G401 (cell line): ENCODE data around the gene ASPSCR1. TPM values are rescaled to one million over a fixed set of nuclear protein-coding genes. Genes with fewer than 3 reads are reported as not detected.

Source experiments
- DNase-seq: peaks from one replicate; pipeline ENCODE4 v3.0.0-alpha.2; 2015; ENCODE audit warnings: low spot score
- in situ Hi-C: cut with HindIII; loops from 2 replicates; pipeline ENCODE4 v1.10.0; 2016; ENCODE audit warnings: low sequenced_read_pairs, mixed read lengths
- total RNA-seq: library from RNA; depleted of rRNA; stranded (reverse); fragments of >200 nt; shearing (Covaris generic); gene quantifications from 2 replicates; pipeline ENCODE4 v1.2.3, GENCODE V29; 2014

The ASPSCR1 gene
- total RNA-seq, 1 experiment from 2014 or later = 42.0 TPM

DNA sequence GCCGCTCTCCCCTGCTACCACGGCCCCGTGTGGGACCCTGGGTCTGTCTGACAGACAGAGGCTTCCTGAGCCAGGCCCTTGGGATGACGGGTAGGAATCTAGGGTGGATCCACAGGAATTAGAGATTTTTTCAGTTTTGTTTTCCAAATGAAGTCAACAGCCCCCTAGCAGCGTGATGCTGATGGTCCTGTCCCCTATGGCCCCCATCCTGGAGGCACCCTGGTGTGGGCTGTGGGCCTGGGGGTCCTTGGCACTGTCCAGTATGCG, 29.7 kb downstream of the ASPSCR1 start:
- in situ Hi-C loops = no loop called here

DNA sequence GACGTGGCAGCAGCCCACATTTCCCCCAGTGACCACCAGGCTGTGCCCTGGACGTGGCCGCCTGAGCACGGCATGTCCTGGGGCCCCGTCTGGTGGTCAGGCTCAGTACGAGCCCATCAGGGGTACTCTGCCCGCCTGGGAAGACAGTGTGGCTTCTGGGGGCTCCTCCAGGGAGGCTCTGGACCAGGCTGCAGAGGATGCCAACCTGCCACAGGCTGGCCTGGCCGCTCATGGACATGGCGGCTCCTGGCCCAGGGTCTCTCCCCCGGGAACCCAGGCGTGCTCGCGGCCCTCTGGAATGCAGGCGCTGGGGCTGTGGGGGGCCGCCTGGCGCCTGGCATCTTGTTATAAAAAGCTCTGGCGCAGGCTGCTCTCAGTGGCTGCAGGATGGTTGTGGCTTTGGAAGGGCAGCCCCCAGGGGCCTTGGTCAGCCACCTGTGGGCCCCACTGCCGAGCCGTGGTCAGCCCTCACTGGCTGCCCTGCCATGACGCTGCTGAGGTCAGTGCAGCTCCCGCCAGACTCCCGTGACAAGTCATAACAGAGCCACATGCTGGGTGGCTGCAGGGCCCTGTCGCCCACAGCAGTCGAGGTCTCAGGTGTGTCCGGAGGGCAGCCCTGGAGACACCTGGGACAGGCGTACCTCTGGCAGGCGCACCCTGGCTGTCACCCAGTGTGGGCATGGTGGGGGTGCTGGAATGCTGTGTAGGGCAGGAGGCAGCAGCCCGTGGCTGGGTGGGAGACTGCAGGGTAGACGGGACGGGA, 30.2 kb downstream of the ASPSCR1 start:
- peak; percentile 29 for DNase-seq
- in situ Hi-C loops = no loop called here

More for the DNA sequence above, 29.7 kb downstream of the ASPSCR1 start:
- no peak for DNase-seq

DNA sequence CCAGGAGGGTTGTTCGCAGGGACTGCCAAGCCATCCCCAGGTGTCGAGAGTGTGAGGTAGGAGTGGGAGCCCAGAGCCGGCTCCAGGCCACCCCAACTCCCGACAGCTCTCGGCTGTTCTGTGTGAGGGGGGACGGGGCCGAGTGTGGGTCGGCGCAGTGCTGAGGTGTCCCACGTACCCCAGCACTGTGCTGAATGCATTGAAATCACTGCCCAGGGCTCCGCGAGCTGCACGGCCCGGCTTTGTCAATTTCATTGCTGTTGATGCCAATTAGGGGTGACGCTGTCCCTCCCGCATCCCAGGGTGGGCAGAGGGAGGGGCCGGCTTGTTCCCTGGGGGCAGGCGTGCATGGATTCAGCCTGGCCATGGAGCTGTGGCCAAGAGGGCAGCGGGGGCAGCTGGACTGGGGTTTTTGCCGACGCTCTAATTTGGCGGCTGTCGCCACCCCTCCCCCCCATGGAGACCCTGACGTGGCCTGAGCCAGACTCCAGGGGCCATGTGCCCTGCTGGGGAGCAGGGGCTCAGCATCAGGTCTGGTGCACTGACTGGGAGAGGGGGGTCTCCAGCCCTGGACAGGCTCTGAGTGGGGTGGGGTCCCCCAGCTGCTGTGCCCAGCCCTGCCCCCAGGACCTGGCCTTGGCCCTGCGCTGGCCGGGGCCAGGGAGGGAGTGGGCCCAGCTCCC, 31.0 kb downstream of the ASPSCR1 start:
- no peak for DNase-seq
- in situ Hi-C loops = no loop called here

DNA sequence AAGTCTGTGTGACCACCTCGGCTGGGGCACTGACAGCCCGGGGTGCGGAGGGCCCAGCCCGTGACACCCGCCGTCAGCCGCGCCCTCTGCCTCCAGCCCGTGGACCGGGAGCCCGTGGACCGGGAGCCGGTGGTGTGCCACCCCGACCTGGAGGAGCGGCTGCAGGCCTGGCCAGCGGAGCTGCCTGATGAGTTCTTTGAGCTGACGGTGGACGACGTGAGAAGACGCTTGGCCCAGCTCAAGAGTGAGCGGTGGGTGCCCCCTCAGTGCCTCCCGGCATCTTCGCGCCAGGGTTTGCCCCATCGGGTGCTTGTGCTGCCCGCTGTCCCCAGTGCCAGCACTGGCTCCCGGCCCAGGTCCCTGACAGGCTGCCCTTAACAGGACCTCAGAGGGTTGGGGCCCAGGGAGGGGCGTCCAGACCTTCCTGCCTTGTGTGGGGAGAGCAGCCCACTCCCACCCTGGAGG, 31.5 kb downstream of the ASPSCR1 start:
- in situ Hi-C loops = no loop called here
- no peak for DNase-seq

DNA sequence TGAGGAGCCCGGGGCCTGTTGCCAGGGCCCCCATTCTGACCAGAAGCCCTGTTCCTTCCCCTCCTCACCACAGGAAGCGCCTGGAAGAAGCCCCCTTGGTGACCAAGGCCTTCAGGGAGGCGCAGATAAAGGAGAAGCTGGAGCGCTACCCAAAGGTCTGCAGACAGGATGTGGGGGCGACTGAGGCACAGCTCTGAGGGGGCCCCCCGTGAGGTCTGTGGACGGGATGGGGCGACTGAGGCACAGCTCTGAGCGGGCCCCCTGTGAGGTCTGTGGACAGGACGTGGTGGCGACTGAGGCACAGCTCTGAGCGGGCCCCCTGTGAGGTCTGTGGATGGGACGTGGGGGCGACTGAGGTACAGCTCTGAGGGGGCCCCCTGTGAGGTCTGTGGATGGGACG, 32.0 kb downstream of the ASPSCR1 start:
- no peak for DNase-seq
- in situ Hi-C loops = no loop called here

DNA sequence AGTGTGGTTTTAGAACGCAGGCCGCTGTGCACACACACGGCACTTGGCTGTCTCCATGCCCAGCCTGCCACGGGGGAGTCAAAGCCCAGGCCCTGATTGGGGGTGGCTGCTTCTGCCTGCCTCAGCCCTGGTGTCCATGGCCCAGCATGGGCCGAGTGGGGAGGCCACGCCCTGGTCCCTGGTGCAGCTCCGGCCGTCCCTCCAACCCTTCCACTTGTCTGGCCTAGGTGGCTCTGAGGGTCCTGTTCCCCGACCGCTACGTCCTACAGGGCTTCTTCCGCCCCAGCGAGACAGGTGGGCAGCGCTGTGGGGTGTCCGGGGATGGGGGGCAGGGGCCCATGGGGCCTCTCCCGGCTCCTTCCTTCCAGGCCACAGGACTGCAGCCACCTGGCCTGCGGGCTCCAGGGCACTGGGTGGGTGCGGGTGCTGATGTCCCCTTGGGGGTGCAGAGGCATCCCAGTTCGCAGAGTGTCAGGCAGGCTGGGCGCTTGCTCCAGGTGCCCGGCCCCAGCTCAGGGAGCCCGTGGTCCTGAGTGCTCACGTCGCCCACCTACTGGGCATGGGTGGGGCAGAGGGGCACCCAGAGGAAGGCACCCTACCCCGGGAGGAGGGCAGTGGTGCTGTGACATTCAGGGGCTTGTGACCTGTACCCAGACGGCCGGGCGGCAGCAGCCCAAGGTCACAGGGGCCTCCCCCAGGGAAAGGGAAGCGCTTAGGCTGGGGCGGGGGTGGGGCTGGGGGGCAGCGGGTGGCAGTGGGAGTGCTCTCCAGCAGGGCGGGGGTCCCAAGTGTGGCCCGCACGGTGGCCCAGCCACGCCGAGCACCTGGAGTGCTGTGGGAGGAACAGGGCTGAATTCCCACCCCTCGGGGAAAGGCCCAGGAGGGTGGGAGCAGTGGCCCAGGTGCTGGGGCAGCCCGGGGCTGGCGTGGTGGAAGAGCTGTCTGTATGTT, 33.4 kb downstream of the ASPSCR1 start:
- DNase-seq = no peak
- in situ Hi-C loops = no loop called here

DNA sequence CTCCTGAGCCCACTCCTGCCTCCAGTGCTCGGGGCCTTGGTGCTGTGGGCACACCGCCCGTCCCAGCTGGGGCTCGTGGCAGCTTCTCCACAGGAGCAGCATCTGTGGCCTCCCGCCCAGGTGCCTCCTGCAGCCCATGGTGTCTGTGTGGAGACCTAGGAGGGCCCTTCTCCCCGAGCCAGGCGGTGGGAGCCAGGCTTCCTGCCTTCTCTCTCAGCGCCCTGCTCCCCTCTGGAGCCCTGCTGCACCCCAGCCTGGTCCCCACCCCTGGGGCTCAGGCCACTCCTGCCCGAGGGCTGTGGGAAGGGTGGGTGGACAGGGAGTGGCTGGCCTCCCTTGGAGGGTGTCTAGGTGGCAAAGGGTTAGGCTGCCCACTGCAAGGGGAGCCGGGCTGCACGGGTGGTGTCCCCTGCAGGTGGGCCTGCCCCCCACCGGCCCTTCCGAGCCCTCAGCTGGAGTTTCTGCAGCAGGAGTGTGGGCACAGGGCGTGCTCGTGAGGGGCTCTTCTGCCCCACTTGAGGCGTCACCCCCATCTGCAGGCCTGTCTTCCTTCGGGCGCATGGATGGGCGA, 34.3 kb downstream of the ASPSCR1 start:
- in situ Hi-C loops = no loop called here

DNA sequence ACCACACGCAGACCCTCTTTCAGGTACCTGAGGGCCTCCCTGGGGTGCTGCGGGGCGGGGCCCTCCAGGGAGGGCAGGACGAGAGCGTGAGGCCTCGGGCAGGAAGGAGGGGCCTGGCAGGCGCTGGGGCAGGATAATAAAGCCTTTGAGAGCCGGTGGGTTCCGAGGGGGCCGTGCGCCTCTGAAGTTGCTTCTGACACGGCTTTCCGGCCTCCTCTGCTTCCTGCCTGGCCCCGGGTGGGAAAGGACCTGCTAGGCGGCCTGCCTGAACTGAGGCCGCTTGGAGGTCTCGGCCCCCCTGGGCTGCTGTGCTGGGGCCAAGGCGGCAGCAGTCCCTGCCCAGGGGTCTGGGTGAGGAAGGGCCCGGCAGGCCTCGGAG, 34.8 kb downstream of the ASPSCR1 start:
- no peak for DNase-seq
- in situ Hi-C loops = no loop called here

More for the DNA sequence above, 34.3 kb downstream of the ASPSCR1 start:
- no peak for DNase-seq

DNA sequence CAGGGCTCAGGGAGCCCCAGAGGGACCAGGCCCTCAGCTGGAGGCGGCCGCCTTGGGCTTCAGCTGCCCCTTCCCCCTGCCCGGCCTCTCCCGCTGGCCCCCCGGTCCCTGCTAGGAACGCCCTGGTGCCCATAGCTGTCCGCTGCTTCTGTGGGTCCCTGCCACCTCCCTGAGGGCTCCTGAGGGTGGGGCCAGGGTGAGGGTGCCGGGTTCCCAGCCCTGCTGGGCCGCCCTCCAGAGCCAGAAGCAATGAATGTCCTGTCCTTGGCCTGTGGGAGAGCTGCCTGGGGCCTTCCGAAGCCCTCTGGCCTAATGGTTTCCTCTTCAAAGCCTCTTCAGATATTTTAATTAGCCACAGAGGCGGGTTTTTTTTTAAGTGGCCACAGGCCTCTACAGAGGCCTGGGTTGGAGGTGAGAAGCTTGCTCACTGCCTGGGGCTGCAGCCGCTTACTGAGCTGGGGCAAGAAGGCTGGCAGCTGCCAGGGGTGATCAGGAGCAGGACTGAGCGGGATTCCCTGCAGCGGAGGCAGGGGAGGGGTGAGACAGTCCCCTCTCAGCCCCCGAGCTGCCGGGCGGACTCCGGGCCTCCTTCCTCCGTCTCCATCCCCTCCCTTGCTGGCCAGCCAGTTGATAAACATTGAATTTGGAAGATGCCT, 35.3 kb downstream of the ASPSCR1 start:
- in situ Hi-C loops = no loop called here
- no peak for DNase-seq

DNA sequence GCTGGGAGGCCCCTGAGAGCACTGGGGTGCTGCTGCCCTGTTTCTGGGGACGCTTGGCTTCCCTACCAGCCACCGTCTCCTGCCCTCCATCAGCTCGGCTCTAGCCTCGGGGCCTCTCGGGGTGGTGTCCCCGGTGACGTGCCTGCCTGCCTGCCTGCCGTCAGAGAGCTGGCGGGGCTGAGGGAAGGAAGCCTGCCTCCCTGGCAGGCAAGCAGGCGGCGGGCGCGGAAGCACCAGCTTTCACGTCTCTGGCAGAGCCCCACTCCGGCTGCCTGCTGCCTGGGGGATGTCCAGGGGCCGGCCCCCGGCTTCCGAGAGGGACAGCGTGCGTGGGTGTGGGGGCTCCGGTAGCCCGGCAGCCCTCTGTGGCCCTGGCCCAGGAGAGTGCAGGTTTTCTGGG, 35.9 kb downstream of the ASPSCR1 start:
- in situ Hi-C loops = no loop called here
- peak; percentile 72 for DNase-seq

DNA sequence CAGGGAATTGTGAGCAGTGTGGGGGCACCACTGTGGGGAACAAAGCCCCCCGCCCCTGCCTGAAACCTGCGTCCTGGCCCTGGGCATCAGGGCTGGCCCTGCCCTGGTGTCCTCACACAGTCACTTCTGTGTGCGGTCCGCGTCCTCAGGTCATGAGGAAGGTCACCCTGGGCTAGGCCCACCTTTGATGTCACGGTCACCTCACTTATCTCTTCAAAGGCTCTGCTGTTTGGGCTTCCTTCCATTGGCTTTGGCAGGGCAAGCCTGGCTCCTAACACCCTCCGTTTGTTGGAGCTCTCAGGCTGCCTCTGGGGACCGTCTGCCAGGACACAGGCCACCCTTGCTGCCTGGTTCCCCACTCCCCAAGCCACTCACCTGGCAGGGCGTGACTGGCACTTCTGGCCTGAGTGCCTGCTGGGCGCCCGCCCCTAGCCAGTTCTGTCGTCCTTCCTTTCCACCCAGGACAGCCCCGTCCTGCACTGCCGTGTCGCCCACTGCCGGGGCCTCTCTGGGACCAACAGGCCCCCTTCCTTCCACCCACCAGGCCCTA, 36.4 kb downstream of the ASPSCR1 start:
- no peak for DNase-seq
- in situ Hi-C loops = no loop called here

DNA sequence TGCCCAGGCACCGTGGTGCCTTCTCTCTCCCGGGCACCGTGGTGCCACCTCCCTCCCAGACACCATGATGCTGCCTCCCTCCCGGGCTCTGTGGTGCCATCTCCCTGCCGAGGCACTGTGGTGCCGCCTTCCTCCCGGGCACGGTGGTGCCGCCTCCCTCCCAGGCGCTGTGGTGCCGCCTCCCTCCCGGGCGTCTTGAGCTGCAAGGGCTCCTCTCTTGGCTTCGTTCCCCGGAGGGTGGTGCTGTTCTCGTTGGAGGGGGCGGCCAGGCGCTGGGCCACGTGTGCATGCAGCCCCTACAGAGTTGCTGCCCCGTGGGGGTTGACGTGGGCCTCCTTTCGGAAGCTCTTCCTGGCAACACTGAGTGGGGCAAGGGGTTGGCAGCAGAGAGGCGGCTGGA, 37.0 kb downstream of the ASPSCR1 start:
- in situ Hi-C loops = no loop called here
- DNase-seq = no peak

DNA sequence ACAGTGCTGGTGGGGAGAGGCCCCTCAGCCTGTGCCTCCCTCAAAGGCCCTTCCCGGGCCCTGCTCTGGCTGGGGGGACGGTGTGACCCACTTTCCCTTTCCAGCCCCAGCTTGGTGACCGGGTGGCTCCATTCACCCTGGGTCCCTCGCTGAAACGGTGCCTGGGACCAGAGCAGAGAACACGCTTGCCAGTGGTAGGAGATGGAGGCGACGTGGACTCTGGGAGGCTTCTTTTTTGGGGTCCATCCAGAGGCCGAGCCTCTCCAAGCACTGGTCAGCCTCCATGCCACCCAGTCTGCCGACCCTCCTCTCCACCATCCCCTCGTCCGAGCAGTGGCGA, 37.5 kb downstream of the ASPSCR1 start:
- no peak for DNase-seq
- in situ Hi-C loops = no loop called here

DNA sequence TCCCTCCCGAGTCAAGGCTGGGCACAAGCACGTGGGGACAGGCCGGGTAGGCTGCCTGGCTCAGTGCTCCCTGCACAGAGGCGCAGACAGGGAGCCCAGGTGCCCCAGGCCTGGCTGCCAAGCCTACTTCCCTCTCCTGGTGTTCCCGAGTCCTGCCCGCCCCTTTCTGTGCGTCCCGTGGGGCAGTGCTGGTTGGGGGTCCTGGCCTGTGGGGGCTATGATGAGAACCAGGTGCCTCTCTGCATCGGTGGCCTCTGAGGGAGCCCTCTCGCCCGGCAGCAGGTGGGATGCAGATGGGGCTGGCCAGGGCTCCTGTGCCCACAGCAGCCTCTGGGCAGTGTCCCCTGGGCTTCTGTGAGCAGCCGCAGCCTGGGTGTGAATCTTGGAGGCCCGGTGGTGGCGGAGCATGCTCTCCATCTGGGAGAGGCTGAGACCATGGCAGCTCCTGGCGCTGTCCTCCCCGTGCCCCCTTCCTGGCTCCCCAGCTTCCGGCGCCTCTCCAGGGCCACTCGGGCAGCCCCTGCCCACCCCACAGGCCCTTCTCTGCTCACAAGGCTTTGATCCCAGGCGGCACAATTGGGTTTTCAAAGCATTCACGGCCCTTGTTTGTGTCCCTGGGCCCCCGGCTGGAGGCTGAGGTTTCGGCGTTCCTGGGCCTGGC, 38.0 kb downstream of the ASPSCR1 start:
- DNase-seq = no peak
- in situ Hi-C loops = no loop called here

DNA sequence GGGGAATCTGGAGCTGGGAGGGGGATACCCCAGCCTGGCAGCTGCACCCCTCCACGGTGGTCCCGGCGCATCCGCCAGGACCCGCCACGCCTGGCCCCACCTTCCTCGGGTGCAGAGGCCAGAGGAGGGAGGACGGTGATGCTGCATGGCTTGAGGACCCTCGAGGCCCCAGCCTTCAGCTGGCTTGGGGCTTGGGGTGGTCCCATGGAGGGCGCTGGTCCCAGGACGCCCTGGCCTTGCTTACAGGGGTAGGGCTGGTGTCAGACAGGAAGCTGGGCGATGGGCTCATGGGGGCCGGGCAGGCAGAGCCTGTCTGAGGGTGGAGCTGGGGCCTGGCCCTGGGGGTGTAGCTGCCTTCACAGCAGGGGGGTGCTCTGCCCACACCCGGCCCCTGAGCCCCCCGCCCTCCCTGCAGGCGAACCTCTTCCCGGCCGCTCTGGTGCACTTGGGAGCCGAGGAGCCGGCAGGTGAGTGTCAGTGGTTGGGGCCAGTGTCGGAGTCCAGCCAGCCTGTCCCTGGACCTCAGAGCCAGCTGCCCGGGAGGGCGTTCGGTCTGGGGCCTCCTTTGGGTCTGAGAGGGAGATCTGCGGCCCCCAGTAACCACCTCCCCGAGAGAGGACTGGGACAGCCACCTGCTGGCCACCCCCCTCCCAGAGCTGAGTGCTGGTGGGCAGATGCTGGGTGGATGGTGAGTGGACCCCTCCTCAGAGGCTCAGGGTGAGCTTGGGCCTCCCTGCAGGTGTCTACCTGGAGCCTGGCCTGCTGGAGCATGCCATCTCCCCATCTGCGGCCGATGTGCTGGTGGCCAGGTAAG, 38.8 kb downstream of the ASPSCR1 start:
- in situ Hi-C loops = no loop called here

DNA sequence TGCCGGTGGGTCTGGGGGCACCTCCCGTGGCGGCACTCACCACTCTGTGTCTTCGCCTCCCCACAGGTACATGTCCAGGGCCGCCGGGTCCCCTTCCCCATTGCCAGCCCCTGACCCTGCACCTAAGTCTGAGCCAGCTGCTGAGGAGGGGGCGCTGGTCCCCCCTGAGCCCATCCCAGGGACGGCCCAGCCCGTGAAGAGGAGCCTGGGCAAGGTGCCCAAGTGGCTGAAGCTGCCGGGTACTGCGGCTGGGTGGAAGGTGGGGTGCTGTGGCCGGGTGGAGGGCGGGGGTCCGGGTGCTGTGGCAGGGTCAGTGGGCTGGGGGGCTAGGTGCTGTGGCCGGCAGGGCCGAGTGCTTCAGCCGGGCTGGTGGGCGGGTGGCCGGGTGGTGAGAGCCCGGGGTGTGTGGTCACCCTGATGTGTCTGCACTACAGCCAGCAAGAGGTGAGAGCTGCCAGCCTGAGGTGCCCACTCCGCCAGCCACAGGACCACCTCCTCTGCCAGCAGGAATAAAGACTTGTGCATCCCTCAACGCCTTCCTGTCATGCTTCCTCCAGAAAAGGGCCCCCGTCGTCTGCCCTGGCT, 39.5 kb downstream of the ASPSCR1 start:
- no peak for DNase-seq
- in situ Hi-C loops = no loop called here

More for the DNA sequence above, 38.8 kb downstream of the ASPSCR1 start:
- no peak for DNase-seq

DNA sequence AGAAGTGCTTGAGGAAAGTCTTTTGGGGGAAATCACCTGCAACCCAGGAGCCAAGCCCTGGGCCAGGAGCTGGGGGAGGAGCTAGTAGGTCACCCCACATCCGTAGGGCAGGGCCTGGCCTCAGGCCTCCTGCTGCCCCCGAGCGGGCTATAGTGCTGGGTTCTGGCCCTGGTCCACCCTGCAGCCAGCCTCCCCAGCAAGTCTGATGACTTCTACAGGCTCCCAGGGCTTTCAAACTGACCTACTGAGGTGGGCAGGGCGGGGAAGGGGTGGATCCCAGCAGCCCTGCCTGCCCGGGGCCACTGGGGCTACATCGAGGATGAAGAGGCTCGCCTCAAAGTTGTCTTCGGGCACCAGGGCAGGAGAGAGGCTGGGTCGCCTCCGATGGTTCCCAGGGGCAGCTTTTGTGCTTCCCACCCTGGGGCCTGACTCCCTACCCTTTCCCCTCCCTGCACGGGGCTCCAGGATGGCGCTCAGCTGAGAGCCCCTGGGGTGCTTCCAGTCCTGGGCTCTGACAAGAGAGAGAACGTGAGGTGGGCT, 40.3 kb downstream of the ASPSCR1 start:
- in situ Hi-C loops = no loop called here
- no peak for DNase-seq
